Nucleus accumbens (tissue), 56 donors: ENCODE measurements around the gene ALKAL2.
A peak's percentile ranks its signal among the peaks of the same experiment; 100 is the strongest.

Experiments used
- DNase-seq, 56 donors: peaks; one replicate each; lab custom pipeline; 2025; lab: John Stamatoyannopoulos, UW

ALKAL2 gene

DNA sequence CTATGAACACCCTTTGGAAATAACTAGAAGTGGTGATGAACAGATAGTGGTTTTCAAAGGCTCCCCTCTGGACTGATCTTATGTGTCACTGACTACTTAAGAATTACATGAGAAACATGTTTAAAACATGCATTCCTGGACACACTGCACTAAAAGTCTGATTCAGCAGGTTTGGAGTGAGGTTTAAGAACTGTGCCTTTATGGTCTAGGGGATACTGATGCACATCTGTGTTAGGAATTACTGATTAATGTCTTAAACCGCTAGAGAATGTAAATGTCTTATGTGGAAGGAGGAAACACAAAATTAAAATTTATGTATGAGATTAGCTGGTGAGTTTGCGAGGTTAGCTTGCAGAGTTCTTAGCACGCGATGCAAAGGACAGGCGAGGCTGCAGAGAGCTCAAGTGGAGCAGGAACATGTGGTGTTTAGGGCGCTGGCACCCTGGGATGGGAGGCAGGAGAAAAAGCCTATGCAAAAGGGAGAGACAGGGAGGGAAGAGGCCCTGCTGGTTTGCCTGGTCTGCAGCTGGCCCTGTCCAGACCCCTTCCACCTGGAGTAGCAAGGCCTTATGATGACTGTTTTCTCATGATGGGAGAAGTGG, 35.8 kb downstream of the ALKAL2 start:
- no peak for DNase-seq

DNA sequence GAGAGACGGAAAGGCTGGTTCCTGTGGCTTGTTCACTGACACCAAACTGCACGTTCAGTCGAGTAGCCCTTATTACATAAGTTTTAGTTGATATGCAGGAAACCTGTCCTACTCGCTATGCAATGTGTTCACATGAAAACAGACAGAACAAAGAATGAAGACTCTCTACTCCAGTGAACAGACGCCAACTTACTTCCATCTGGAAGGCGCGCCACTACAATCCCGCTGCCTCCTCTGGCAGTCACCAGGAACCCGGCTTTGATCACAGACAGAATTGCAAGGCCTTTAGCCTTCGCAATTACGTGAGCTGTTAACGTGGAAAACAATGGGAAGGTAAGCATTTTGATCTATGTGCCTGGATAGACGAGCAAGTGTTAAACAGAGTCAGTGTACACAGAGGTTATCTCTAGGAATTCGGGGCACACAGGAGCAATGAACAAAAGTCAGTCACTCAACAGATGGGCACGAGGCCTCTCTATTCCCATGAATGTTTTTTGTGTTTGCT, 38.3 kb downstream of the ALKAL2 start:
- DNase-seq, result no peak

- DNase-seq, result no peak
Measured at GRCh38 chr2:248724-249123, 39.2 kb downstream of the ALKAL2 start.

DNA sequence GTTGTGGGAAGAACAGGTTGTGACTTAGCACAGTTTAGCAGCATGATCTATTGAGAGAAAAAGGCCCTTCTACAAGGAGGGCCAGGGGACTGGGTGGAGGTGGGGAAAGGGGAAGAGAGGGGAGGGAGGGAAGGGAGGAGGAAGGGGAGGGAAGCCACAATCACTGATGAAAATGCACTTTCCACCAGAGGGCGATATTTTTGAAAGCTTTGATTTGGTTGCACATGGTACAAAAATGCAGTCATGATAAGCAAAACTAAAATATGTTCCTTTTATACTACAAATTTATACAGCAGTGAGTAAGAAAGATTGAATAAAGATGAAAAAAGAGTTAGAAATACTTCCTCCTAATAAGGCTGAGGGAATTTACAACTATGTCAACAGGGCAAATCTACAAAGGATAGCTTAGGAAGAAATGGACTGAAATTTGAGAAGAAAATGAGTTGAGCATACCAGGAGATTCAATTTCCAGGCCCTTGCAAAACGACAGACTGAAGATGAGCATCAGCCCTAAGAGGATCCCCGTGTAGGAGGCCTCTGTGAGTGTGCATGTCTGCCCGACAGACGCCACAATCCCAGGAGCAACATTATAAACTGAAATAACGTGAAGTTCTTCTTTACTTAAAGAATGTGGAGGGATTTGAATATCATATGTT, 41.3 kb downstream of the ALKAL2 start:
- peak in 2 of 56 donors; percentile 20 to 21 for DNase-seq

GRCh38 chr2:244547-244946, 43.3 kb downstream of the ALKAL2 start:
- DNase-seq, result no peak

GRCh38 chr2:238869-239268, 49.0 kb downstream of the ALKAL2 start:
- peak in 1 of 56 donors; percentile 16 for DNase-seq

- DNase-seq, result peak in 4 of 56 donors; percentile 14 to 27 (median 22)
Measured at GRCh38 chr2:238431-238830, 49.5 kb downstream of the ALKAL2 start.

DNA sequence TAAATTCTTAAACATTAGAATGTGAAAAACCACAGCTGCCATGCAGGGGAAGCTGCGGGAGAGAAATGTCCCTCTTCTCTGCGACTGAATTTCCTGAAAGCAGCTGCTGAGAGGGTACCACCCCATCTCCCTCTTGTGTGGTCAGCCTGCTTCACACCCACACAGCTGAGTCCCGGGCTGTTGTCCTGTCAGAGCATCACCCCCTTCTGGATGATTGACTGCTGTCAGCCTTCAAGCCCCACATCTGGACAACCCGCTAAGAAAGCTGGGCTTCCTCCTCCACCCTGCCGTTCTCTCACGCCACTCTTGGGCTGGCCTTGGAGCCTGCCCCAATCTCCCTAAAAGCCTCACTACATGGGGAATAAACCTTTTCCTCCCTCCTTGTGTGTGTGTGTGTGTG, 50.0 kb downstream of the ALKAL2 start:
- peak in 13 of 56 donors; percentile 14 to 46 (median 25) for DNase-seq

DNA sequence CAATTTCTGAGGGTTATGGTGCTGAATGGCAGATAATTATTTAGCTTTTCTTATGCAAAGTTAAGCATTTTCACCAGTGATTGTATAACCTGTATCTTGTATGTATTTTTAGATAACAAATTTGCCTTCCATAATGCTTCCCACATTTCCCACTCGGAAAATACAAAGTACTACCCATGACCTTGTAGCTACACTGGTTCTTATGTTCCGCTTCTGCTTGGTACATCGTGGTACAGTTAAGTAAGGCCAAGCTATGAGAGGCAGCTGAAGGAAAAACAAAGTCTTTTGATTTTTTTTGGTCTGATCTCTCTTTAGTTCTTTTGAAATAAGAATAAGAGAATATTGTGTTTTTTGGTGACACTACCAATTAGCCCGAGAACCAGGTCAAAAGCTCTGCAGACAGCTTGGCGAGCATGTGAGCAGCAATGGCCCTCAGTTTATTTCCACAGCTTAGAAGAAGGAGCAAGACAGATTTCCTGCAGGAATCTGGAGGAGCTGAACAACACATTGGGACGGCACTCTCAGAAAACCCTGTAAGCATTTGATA, 50.8 kb downstream of the ALKAL2 start:
- no peak for DNase-seq

- no peak for DNase-seq
Measured at GRCh38 chr2:234421-234820, 53.5 kb downstream of the ALKAL2 start.

- no peak for DNase-seq
Measured at GRCh38 chr2:233030-233429, 54.9 kb downstream of the ALKAL2 start.

DNA sequence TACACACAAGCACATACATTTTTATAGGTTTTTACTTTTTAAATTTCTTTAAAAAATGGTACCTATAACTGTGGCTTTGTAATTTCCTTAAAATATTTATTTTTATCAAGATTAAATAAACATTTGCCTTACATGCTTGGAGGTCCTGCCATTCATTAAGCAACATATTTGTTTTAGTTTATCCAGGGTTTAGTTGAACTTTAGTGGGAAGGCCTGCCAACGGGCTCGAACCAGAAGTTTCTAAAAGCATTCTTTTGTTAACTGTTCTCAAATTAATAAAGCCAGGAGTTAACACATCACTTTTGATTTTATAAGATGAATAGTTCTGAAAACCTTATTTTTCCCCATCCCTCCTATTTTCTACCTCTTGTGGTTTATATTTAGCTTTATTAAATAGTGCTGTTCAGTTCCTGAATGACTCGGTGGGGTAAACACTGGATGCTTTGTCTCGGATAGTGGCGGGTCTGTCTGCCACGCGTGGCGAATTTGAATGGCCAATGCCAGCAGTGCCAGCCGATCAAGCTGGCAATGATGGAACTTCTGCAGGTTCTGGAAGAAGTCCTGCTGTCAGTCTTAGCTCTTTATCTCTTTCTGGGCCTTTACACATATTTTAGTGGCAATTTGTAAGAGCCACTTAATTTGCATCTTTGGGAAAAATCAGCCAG, 56.2 kb downstream of the ALKAL2 start:
- peak in 44 of 56 donors; percentile 28 to 84 (median 64) for DNase-seq
